CD4-positive, alpha-beta T cell treated with Interleukin-6 at 100 ng/mL for 8 hours (primary cell): ENCODE results near the gene DYNC1I2.
"Not testable (repeated sequence)": the region's sequence is repeated elsewhere in the genome, so short reads cannot be mapped to it uniquely, and the experiment has no call there.

Experiments
- DNase-seq: peaks from one replicate; pipeline ENCODE4 v3.0.0-alpha.2; 2020; ENCODE audit warnings: mixed read lengths, low spot score

DYNC1I2 gene

GRCh38 chr2:171718720-171719119 lies 31.5 kb downstream of the DYNC1I2 start:
- no peak for DNase-seq

GRCh38 chr2:171719660-171720059 lies 32.4 kb downstream of the DYNC1I2 start:
- no peak for DNase-seq

- no peak for DNase-seq
Measured at GRCh38 chr2:171723716-171724683, 36.7 kb downstream of the DYNC1I2 start.

GRCh38 chr2:171726847-171727450 lies 39.7 kb downstream of the DYNC1I2 start:
- DNase-seq: no peak

GRCh38 chr2:171728989-171729951 lies 42.0 kb downstream of the DYNC1I2 start:
- DNase-seq: no peak

- no peak for DNase-seq
Measured at GRCh38 chr2:171729952-171730317, 42.7 kb downstream of the DYNC1I2 start.

GRCh38 chr2:171735991-171736710 lies 48.9 kb downstream of the DYNC1I2 start:
- DNase-seq: no peak

- no peak for DNase-seq
Measured at GRCh38 chr2:171741189-171741588, 53.9 kb downstream of the DYNC1I2 start.

- no peak for DNase-seq
Measured at GRCh38 chr2:171742760-171743159, 55.5 kb downstream of the DYNC1I2 start.

- DNase-seq: no peak
Measured at GRCh38 chr2:171745141-171745540, 57.9 kb downstream of the DYNC1I2 start.

GRCh38 chr2:171745806-171746205 lies 58.5 kb downstream of the DYNC1I2 start:
- no peak for DNase-seq

- no peak for DNase-seq
Measured at GRCh38 chr2:171747371-171747770, 60.1 kb downstream of the DYNC1I2 start.

- no peak for DNase-seq
Measured at GRCh38 chr2:171754254-171754939, 67.1 kb downstream of the DYNC1I2 start.

GRCh38 chr2:171758762-171759161 lies 71.5 kb downstream of the DYNC1I2 start:
- DNase-seq: not testable (repeated sequence)

- DNase-seq: not testable (repeated sequence)
Measured at GRCh38 chr2:171761176-171761575, 73.9 kb downstream of the DYNC1I2 start.

GRCh38 chr2:171762879-171763573 lies 75.8 kb downstream of the DYNC1I2 start:
- DNase-seq: no peak

GRCh38 chr2:171763602-171764001 lies 76.3 kb downstream of the DYNC1I2 start:
- no peak for DNase-seq

GRCh38 chr2:171771463-171771862 lies 84.2 kb downstream of the DYNC1I2 start:
- no peak for DNase-seq

- no peak for DNase-seq
Measured at GRCh38 chr2:171772373-171772772, 85.1 kb downstream of the DYNC1I2 start.

- not testable (repeated sequence) for DNase-seq
Measured at GRCh38 chr2:171774581-171774980, 87.3 kb downstream of the DYNC1I2 start.
